ENCODE measurements around the gene OR52N4. TPM values are rescaled to one million over a fixed set of nuclear protein-coding genes. Genes with fewer than 3 reads are reported as not detected.

The OR52N4 gene
- total RNA-seq, 1 donor from 2014 or later, result not detected

- FAIRE-seq (no peak), DNase-seq (ENCODE audit: low read depth) (no peak)
- Histone ChIP-seq H3K4me3 (ENCODE audit: insufficient read depth, low read depth, low read length) (no peak within 1 kb of the TSS), H3K27ac (ENCODE audit: low read depth, low read length) (no peak within 1 kb of the TSS), H4K20me1 (ENCODE audit: insufficient read depth, low read length) (no peaks in the 10 kb centered on the region), H3K4me2 (ENCODE audit: low read length) (no peak within 1 kb of the TSS), H3K27me3 (ENCODE audit: insufficient read depth, low read length) (no peaks in the 10 kb centered on the region), H3K79me2 (ENCODE audit: insufficient read depth, low read length) (no peaks in the 10 kb centered on the region), H3K36me3 (ENCODE audit: insufficient read depth, low read length) (no peaks in the 10 kb centered on the region), H3K9me3 (ENCODE audit: insufficient read depth, low read depth, low read length) (no peaks in the 10 kb centered on the region), H3K4me1 (ENCODE audit: insufficient read depth, low read length) (no peaks in the 10 kb centered on the region), H3K9ac (ENCODE audit: low read length) (no peak within 1 kb of the TSS), H2AFZ (ENCODE audit: low read depth, low read length) (no peak within 1 kb of the TSS)
- TF ChIP-seq EZH2 (IDR thresholded peaks at IDR 0.05; ENCODE audit: insufficient read depth, low read length), result no peak
- no peak within 1 kb of the TSS for H3K4me3 Mint-ChIP-seq (ENCODE audit: unreplicated experiment)
- no peaks in the 10 kb centered on the region for H3K36me3 Mint-ChIP-seq (ENCODE audit: low read depth, unreplicated experiment)
- H3K9me3 Mint-ChIP-seq (ENCODE audit: unreplicated experiment), result no peaks in the 10 kb centered on the region
- H3K4me1 Mint-ChIP-seq (ENCODE audit: low read depth, unreplicated experiment), result peaks cover 18% of the 10 kb centered on the region
- no peaks in the 10 kb centered on the region for H3K27me3 Mint-ChIP-seq (ENCODE audit: low read depth, unreplicated experiment)
- no peak within 1 kb of the TSS for H3K27ac Mint-ChIP-seq (ENCODE audit: unreplicated experiment)
Observed at GRCh38 chr11:5736396-5736795, 17.6 kb upstream of the OR52N4 start, which contains the start of gene OR56B1. Gene OR56B1 (plus strand): TSS chr11:5736448. CDS start chr11:5736517, 69 bp downstream.

GRCh38 chr11:5737091-5737490 lies 17.0 kb upstream of the OR52N4 start:
- FAIRE-seq (no peak), DNase-seq (ENCODE audit: low read depth) (peak; percentile 73)

GRCh38 chr11:5737670-5738392 lies 16.2 kb upstream of the OR52N4 start:
- FAIRE-seq (no peak), DNase-seq (ENCODE audit: low read depth) (peak; percentile 25)
- no peaks in the 10 kb centered on the region for H3K4me1 ChIP-seq (ENCODE audit: insufficient read depth, low read length)
- H2AFZ ChIP-seq (ENCODE audit: low read depth, low read length), result no peak overlapping the region
- H3K4me2 ChIP-seq (ENCODE audit: low read length), result no peak overlapping the region
- H3K4me1 Mint-ChIP-seq (ENCODE audit: low read depth, unreplicated experiment), result peaks cover 18% of the 10 kb centered on the region
- no peak overlapping the region for H3K9ac ChIP-seq (ENCODE audit: low read length)
- no peaks in the 10 kb centered on the region for H3K36me3 Mint-ChIP-seq (ENCODE audit: low read depth, unreplicated experiment)
- H3K27ac ChIP-seq (ENCODE audit: low read depth, low read length), result no peak overlapping the region
- no peaks in the 10 kb centered on the region for H4K20me1 ChIP-seq (ENCODE audit: insufficient read depth, low read length)
- H3K27ac Mint-ChIP-seq (ENCODE audit: unreplicated experiment), result no peak overlapping the region
- no peaks in the 10 kb centered on the region for H3K27me3 Mint-ChIP-seq (ENCODE audit: low read depth, unreplicated experiment)
- no peak overlapping the region for H3K4me3 Mint-ChIP-seq (ENCODE audit: unreplicated experiment)
- no peaks in the 10 kb centered on the region for H3K9me3 Mint-ChIP-seq (ENCODE audit: unreplicated experiment)
- no peaks in the 10 kb centered on the region for H3K27me3 ChIP-seq (ENCODE audit: insufficient read depth, low read length)
- H3K79me2 ChIP-seq (ENCODE audit: insufficient read depth, low read length), result no peaks in the 10 kb centered on the region
- H3K9me3 ChIP-seq (ENCODE audit: insufficient read depth, low read depth, low read length), result no peaks in the 10 kb centered on the region
- no peaks in the 10 kb centered on the region for H3K36me3 ChIP-seq (ENCODE audit: insufficient read depth, low read length)
- H3K4me3 ChIP-seq (ENCODE audit: insufficient read depth, low read depth, low read length), result no peak overlapping the region
- no peak for TF ChIP-seq EZH2 (IDR thresholded peaks at IDR 0.05; ENCODE audit: insufficient read depth, low read length)
- TF ChIP-seq CTCF (IDR thresholded peaks at IDR 0.05; ENCODE audit: insufficient read depth, low read depth, low read length), result no peak

More at GRCh38 chr11:5737091-5737490, 17.0 kb upstream of the OR52N4 start:
- Mint-ChIP-seq H3K4me1 (ENCODE audit: low read depth, unreplicated experiment) (peaks cover 18% of the 10 kb centered on the region), H3K4me3 (ENCODE audit: unreplicated experiment) (no peak overlapping the region), H3K27ac (ENCODE audit: unreplicated experiment) (no peak overlapping the region), H3K9me3 (ENCODE audit: unreplicated experiment) (no peaks in the 10 kb centered on the region), H3K27me3 (ENCODE audit: low read depth, unreplicated experiment) (no peaks in the 10 kb centered on the region), H3K36me3 (ENCODE audit: low read depth, unreplicated experiment) (no peaks in the 10 kb centered on the region)
- H3K4me1 ChIP-seq (ENCODE audit: insufficient read depth, low read length), result no peaks in the 10 kb centered on the region
- no peaks in the 10 kb centered on the region for H3K79me2 ChIP-seq (ENCODE audit: insufficient read depth, low read length)
- no peak overlapping the region for H3K4me3 ChIP-seq (ENCODE audit: insufficient read depth, low read depth, low read length)
- no peak overlapping the region for H3K9ac ChIP-seq (ENCODE audit: low read length)
- H3K36me3 ChIP-seq (ENCODE audit: insufficient read depth, low read length), result no peaks in the 10 kb centered on the region
- H3K4me2 ChIP-seq (ENCODE audit: low read length), result no peak overlapping the region
- no peaks in the 10 kb centered on the region for H4K20me1 ChIP-seq (ENCODE audit: insufficient read depth, low read length)
- no peaks in the 10 kb centered on the region for H3K9me3 ChIP-seq (ENCODE audit: insufficient read depth, low read depth, low read length)
- H3K27ac ChIP-seq (ENCODE audit: low read depth, low read length), result no peak overlapping the region
- H3K27me3 ChIP-seq (ENCODE audit: insufficient read depth, low read length), result no peaks in the 10 kb centered on the region
- H2AFZ ChIP-seq (ENCODE audit: low read depth, low read length), result no peak overlapping the region
- TF ChIP-seq EZH2 (IDR thresholded peaks at IDR 0.05; ENCODE audit: insufficient read depth, low read length) (no peak), CTCF (IDR thresholded peaks at IDR 0.05; ENCODE audit: insufficient read depth, low read depth, low read length) (no peak)

Measured in astrocyte (in vitro differentiated cells and primary cell).